Measurements from ENCODE around the gene FGGY.

FGGY gene

DNA sequence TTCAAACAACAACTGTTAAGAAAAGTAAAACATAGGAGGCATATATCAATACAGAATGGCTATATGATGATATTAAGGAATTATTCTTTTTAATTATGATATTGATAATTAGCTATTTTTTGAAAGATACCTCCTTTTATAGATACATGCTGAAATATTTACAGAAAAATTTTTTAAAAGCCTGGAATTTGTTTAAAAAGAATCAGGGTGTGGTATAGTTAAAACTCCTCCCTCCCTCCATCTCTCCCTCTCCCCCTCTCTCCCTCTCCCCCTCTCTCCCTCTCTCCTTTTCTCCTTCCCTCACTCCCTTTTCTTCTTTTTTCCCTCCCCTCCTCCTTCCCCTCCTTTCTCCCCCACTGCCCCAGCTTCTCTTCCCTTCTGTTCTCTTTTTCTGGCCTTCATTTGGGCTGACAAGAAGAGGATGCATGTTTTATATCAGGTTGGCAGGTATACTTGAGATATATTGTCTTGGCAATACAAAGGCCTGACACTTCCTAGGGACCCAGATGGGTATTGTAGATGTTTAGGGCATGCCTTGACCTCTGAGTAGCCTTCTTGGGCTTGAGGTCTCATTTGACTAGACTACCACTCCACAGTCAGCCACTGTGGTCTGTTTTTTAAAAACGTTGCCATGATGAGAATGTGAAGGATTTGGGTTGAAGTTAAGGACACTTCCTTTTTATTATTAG is 124.5 kb downstream of the FGGY start:
- Histone ChIP-seq H3K9me3 (ENCODE audit: severe bottlenecking) (no peaks in the 10 kb centered on the region), H3K27ac (ENCODE audit: poor library complexity, severe bottlenecking) (no peak overlapping the region), H3K4me1 (ENCODE audit: insufficient read depth, poor library complexity, severe bottlenecking) (peaks cover 5% of the 10 kb centered on the region), H3K27me3 (ENCODE audit: insufficient read depth, poor library complexity, severe bottlenecking) (no peaks in the 10 kb centered on the region), H3K36me3 (ENCODE audit: low read depth) (no peaks in the 10 kb centered on the region), H3K4me3 (ENCODE audit: severe bottlenecking) (no peak overlapping the region)
- DNase-seq (ENCODE audit: low spot score), result no peak
- TF ChIP-seq CTCF (IDR thresholded peaks at IDR 0.05; ENCODE audit: poor library complexity, severe bottlenecking), result no peak
- ATAC-seq (ENCODE audit: low read depth), result no peak

GRCh38 chr1:59422921-59423575 is 126.2 kb downstream of the FGGY start:
- Histone ChIP-seq H3K36me3 (ENCODE audit: low read depth) (no peaks in the 10 kb centered on the region), H3K4me3 (ENCODE audit: severe bottlenecking) (no peak overlapping the region), H3K27me3 (ENCODE audit: insufficient read depth, poor library complexity, severe bottlenecking) (no peaks in the 10 kb centered on the region), H3K9me3 (ENCODE audit: severe bottlenecking) (no peaks in the 10 kb centered on the region), H3K27ac (ENCODE audit: poor library complexity, severe bottlenecking) (no peak overlapping the region), H3K4me1 (ENCODE audit: insufficient read depth, poor library complexity, severe bottlenecking) (peaks cover 13% of the 10 kb centered on the region)
- peak; percentile 24; the same call in 1 of the 3 replicates for ATAC-seq (ENCODE audit: low read depth)
- no peak for DNase-seq (ENCODE audit: low spot score)
- no peak for TF ChIP-seq CTCF (IDR thresholded peaks at IDR 0.05; ENCODE audit: poor library complexity, severe bottlenecking)

DNA sequence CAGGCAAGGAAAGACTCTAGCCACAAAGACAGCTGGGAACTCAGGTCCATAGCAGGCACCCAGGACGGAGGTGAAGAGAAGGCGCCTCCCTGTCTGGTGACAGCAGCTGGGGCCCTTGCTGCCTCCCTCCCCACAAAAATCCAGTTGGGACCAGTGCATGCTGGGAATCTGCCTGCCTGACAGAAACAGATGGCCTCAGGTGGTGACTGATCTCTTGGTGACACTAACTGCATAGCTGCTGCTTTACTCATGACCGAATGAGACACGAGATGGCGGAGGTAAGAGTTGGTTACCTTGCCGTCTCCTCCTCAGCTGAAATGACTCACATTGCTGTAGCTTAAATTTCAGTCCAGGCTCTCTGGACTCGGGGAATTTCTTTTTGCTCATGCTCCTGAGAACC is 130.3 kb downstream of the FGGY start:
- no peak overlapping the region for H3K4me3 ChIP-seq (ENCODE audit: severe bottlenecking)
- TF ChIP-seq CTCF (IDR thresholded peaks at IDR 0.05; ENCODE audit: poor library complexity, severe bottlenecking), result no peak
- ATAC-seq (ENCODE audit: low read depth) (peak; percentile 89), DNase-seq (ENCODE audit: low spot score) (peak; percentile 49)
- no peaks in the 10 kb centered on the region for H3K36me3 ChIP-seq (ENCODE audit: low read depth)
- H3K9me3 ChIP-seq (ENCODE audit: severe bottlenecking), result no peaks in the 10 kb centered on the region
- peaks cover 21% of the 10 kb centered on the region for H3K4me1 ChIP-seq (ENCODE audit: insufficient read depth, poor library complexity, severe bottlenecking)
- peak overlapping the region; percentile 48 for H3K27ac ChIP-seq (ENCODE audit: poor library complexity, severe bottlenecking)
- no peaks in the 10 kb centered on the region for H3K27me3 ChIP-seq (ENCODE audit: insufficient read depth, poor library complexity, severe bottlenecking)

DNA sequence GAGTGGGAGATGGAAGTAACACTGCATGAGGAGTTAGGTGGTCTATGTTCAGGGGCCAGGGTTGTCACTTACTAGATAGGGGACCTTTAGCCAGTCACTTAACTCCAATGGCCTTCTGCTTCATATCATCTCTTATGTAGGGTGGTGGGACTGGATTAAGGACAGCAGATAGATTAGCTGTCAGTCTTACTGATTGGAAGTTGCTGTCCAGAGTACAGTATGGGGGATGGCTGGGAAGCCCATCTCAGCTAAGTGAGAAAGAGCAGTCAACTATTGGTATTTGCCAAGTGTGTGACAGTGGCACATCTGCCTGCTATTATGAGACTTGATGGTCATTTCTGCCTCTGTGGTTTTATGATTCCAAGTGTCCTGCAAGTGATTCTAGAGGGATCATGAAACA is 130.9 kb downstream of the FGGY start:
- Histone ChIP-seq H3K9me3 (ENCODE audit: severe bottlenecking) (no peaks in the 10 kb centered on the region), H3K27me3 (ENCODE audit: insufficient read depth, poor library complexity, severe bottlenecking) (no peaks in the 10 kb centered on the region), H3K27ac (ENCODE audit: poor library complexity, severe bottlenecking) (peak overlapping the region; percentile 48), H3K4me1 (ENCODE audit: insufficient read depth, poor library complexity, severe bottlenecking) (peaks cover 19% of the 10 kb centered on the region), H3K4me3 (ENCODE audit: severe bottlenecking) (no peak overlapping the region), H3K36me3 (ENCODE audit: low read depth) (no peaks in the 10 kb centered on the region)
- no peak for ATAC-seq (ENCODE audit: low read depth)
- no peak for TF ChIP-seq CTCF (IDR thresholded peaks at IDR 0.05; ENCODE audit: poor library complexity, severe bottlenecking)
- DNase-seq (ENCODE audit: low spot score), result no peak

DNA sequence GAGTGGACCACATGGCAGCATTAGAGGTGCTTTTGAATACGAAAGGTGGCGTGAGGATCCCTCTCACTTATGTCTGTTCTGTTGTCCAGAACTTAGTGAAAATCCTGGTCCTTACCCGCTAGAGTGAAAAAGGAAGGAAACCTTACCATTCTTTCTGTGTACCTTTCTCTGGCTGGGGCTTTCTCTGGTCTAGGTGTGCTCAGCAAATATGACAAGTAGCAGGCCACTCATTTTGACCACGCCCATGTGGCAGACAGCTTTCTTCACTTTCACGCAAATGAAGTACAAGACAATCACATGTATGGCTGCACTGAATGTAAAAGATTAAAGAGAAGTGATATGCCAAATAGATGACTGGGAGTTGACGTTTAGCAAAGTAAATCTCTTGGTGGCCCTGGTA is 131.9 kb downstream of the FGGY start:
- Histone ChIP-seq H3K4me3 (ENCODE audit: severe bottlenecking) (no peak overlapping the region), H3K27ac (ENCODE audit: poor library complexity, severe bottlenecking) (no peak overlapping the region), H3K27me3 (ENCODE audit: insufficient read depth, poor library complexity, severe bottlenecking) (no peaks in the 10 kb centered on the region), H3K36me3 (ENCODE audit: low read depth) (no peaks in the 10 kb centered on the region), H3K4me1 (ENCODE audit: insufficient read depth, poor library complexity, severe bottlenecking) (peaks cover 16% of the 10 kb centered on the region), H3K9me3 (ENCODE audit: severe bottlenecking) (no peaks in the 10 kb centered on the region)
- DNase-seq (ENCODE audit: low spot score) (no peak), ATAC-seq (ENCODE audit: low read depth) (no peak)
- no peak for TF ChIP-seq CTCF (IDR thresholded peaks at IDR 0.05; ENCODE audit: poor library complexity, severe bottlenecking)
